ENCODE results near the gene ADAMTS12.

DNA sequence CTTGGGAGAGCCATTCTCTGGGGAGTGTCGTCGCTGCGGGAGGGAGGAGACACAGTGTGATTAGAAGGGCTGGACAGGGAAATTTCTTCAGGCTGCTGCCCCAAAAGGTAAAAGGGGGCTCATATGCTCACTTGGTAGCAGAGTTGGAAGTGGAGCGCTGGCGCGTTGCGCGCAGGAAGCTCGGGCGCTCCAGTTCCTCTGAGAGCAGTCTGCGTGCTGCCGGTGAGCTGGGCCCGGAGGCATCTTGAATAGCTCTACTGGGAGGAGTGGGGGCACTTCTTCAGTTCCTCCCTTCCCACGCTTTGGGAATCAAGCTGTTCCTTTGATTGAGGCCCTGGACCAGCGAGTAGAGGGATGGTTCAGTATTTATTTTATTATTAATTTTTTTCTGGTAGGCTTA lies 47.1 kb upstream of the ADAMTS12 start:
- TF ChIP-seq ZFP3 (CRISPR knock-in tag; IDR thresholded peaks at IDR 0.05) (no peak), SNAI2 (CRISPR knock-in tag; IDR thresholded peaks at IDR 0.05) (no peak), PATZ1 (CRISPR knock-in tag; IDR thresholded peaks at IDR 0.05; ENCODE audit: borderline replicate concordance) (no peak), CREB5 (CRISPR knock-in tag; IDR thresholded peaks at IDR 0.05; ENCODE audit: low read depth) (no peak), ARNTL (CRISPR knock-in tag; IDR thresholded peaks at IDR 0.05; ENCODE audit: borderline replicate concordance, low read depth) (no peak), ZNF8 (CRISPR knock-in tag; IDR thresholded peaks at IDR 0.05) (no peak), BACH2 (CRISPR knock-in tag; IDR thresholded peaks at IDR 0.05; ENCODE audit: borderline replicate concordance) (no peak), ESRRG (CRISPR knock-in tag; IDR thresholded peaks at IDR 0.05) (no peak), PPARA (CRISPR knock-in tag; IDR thresholded peaks at IDR 0.05; ENCODE audit: borderline replicate concordance) (no peak), RARB (CRISPR knock-in tag; IDR thresholded peaks at IDR 0.05) (no peak), ZNF70 (CRISPR knock-in tag; IDR thresholded peaks at IDR 0.05) (no peak)
- TF ChIP-seq, protein P1, sequence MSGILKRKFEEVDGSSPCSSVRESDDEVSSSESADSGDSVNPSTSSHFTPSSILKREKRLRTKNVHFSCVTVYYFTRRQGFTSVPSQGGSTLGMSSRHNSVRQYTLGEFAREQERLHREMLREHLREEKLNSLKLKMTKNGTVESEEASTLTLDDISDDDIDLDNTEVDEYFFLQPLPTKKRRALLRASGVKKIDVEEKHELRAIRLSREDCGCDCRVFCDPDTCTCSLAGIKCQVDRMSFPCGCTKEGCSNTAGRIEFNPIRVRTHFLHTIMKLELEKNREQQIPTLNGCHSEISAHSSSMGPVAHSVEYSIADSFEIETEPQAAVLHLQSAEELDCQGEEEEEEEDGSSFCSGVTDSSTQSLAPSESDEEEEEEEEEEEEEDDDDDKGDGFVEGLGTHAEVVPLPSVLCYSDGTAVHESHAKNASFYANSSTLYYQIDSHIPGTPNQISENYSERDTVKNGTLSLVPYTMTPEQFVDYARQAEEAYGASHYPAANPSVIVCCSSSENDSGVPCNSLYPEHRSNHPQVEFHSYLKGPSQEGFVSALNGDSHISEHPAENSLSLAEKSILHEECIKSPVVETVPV (CRISPR knock-in tag; IDR thresholded peaks at IDR 0.05): no peak

Data from SK-N-SH treated with all-trans-retinoic acid at 6 μM for 48 hours (cell line).